Activated CD8-positive, alpha-beta T cell treated with anti-CD3 and anti-CD28 coated beads for 36 hours (primary cell): ENCODE measurements around the gene RNU1-4. TPM values are rescaled to one million over a fixed set of nuclear protein-coding genes. Genes with fewer than 3 reads are reported as not detected.
A peak's percentile ranks its signal among the peaks of the same experiment; 100 is the strongest.
"Not testable (repeated sequence)": the region's sequence is repeated elsewhere in the genome, so short reads cannot be mapped to it uniquely, and the experiment has no call there.

ENCODE experiments used
- ATAC-seq: fragments of 200-7000 bp; cut with Tn5 transposase; one replicate; pipeline ENCODE4 v1.10.0; 2021; ENCODE audit warnings: mild to moderate bottlenecking, moderate library complexity
- CTCF ChIA-PET: fragments of 350-600 bp; sonication (Branson Sonifier 250); formaldehyde crosslinking; loops from one replicate; lab custom pipeline; 2021; ENCODE audit warnings: antibody characterized with exemption; lab: Charles Lee
- POLR2A ChIA-PET: fragments of 350-600 bp; sonication (Branson Sonifier 250); formaldehyde crosslinking; loops from one replicate; lab custom pipeline; 2021; ENCODE audit warnings: antibody characterized with exemption; lab: Charles Lee
- DNase-seq: peaks from one replicate; pipeline ENCODE4 v3.0.0-alpha.2; 2020
- H3K27ac Mint-ChIP-seq: one replicate; pipeline ENCODE4 v1.8.0; 2021; ENCODE audit warnings: mild to moderate bottlenecking, mixed read lengths
- H3K27me3 Mint-ChIP-seq: one replicate; pipeline ENCODE4 v1.8.0; 2021; ENCODE audit warnings: mixed read lengths
- H3K36me3 Mint-ChIP-seq: one replicate; pipeline ENCODE4 v1.8.0; 2021; ENCODE audit warnings: low read depth, mixed read lengths
- H3K4me1 Mint-ChIP-seq: one replicate; pipeline ENCODE4 v1.8.0; 2021; ENCODE audit warnings: low read depth, mixed read lengths
- H3K4me3 Mint-ChIP-seq: one replicate; pipeline ENCODE4 v1.8.0; 2021; ENCODE audit warnings: mild to moderate bottlenecking, moderate library complexity, mixed read lengths
- H3K9me3 Mint-ChIP-seq: one replicate; pipeline ENCODE4 v1.8.0; 2021; ENCODE audit warnings: mixed read lengths
- CTCF ChIP-seq: fragments of 200-600 bp; IDR thresholded peaks from one replicate; pipeline ENCODE4 v1.8.0; 2022; ENCODE audit warnings: antibody characterized with exemption, mild to moderate bottlenecking
- intact Hi-C: fragments of 100-400 bp; cut with micrococcal nuclease; formaldehyde crosslinking; loops from one replicate; pipeline ENCODE4 v1.10.0; 2022
- total RNA-seq, 2 experiments: library from RNA; stranded (reverse); gene quantifications; one replicate each; pipeline ENCODE4 v1.2.3, GENCODE V29; 2021

The RNU1-4 gene
- total RNA-seq, 2 experiments from 2014 or later = 820 to 1,043 TPM

- H3K4me3 Mint-ChIP-seq, H3K27me3 Mint-ChIP-seq, H3K36me3 Mint-ChIP-seq, H3K27ac Mint-ChIP-seq, H3K9me3 Mint-ChIP-seq, H3K4me1 Mint-ChIP-seq, DNase-seq, POLR2A ChIA-PET, intact Hi-C loops: not testable (repeated sequence)
- CTCF ChIA-PET = interaction anchor here (0.9 to 1.6 kb wide), 5 partner anchors 18 to 251 kb away, joined by 3 to 5 read pairs (median 3); partner anchors contain the start of gene NBPF1
- peak; percentile 89 for ATAC-seq
Observed at GRCh38 chr1:16709659-16710087, 30.6 kb upstream of the RNU1-4 start.

- H3K27me3 Mint-ChIP-seq, H3K4me3 Mint-ChIP-seq, H3K36me3 Mint-ChIP-seq, DNase-seq, H3K9me3 Mint-ChIP-seq, POLR2A ChIA-PET, CTCF ChIA-PET, H3K4me1 Mint-ChIP-seq, H3K27ac Mint-ChIP-seq, intact Hi-C loops, ATAC-seq: not testable (repeated sequence)
Observed at GRCh38 chr1:16710618-16711017, 29.7 kb upstream of the RNU1-4 start.

GRCh38 chr1:16712131-16712530, 28.2 kb upstream of the RNU1-4 start:
- CTCF ChIA-PET, intact Hi-C loops, H3K4me3 Mint-ChIP-seq, H3K36me3 Mint-ChIP-seq, DNase-seq, H3K4me1 Mint-ChIP-seq, ATAC-seq, H3K27ac Mint-ChIP-seq, H3K27me3 Mint-ChIP-seq, POLR2A ChIA-PET, H3K9me3 Mint-ChIP-seq: not testable (repeated sequence)

GRCh38 chr1:16712582-16712981, 27.7 kb upstream of the RNU1-4 start:
- H3K4me1 Mint-ChIP-seq, H3K36me3 Mint-ChIP-seq, H3K9me3 Mint-ChIP-seq, POLR2A ChIA-PET, H3K27me3 Mint-ChIP-seq, intact Hi-C loops, H3K27ac Mint-ChIP-seq, CTCF ChIA-PET, H3K4me3 Mint-ChIP-seq, DNase-seq, ATAC-seq: not testable (repeated sequence)

GRCh38 chr1:16712984-16713383, 27.3 kb upstream of the RNU1-4 start:
- H3K4me1 Mint-ChIP-seq, CTCF ChIA-PET, ATAC-seq, H3K27ac Mint-ChIP-seq, POLR2A ChIA-PET, H3K36me3 Mint-ChIP-seq, H3K4me3 Mint-ChIP-seq, H3K27me3 Mint-ChIP-seq, H3K9me3 Mint-ChIP-seq, intact Hi-C loops, DNase-seq: not testable (repeated sequence)

DNA sequence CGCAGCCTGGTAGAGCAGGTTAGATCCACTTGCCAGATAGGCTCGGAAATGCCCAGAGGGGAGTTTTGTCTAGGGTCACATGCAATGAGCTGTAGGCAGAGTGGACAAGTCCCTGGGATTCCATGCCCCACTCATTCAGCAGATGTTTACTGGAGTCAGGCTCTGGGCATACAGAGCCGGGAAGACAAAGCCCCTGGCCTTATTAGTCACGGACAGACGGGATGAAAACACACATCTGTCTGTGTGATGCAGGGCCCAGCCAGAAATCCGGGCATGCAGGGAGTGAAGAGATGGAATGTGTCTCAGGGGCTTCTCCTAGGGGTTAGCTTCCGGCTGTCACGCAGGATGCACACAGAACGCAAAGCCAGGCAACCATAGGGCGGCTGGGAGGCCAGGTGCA, 26.8 kb upstream of the RNU1-4 start:
- H3K9me3 Mint-ChIP-seq, CTCF ChIA-PET, H3K4me3 Mint-ChIP-seq, DNase-seq, H3K36me3 Mint-ChIP-seq, H3K27ac Mint-ChIP-seq, H3K4me1 Mint-ChIP-seq, POLR2A ChIA-PET, intact Hi-C loops, ATAC-seq, H3K27me3 Mint-ChIP-seq: not testable (repeated sequence)

- TF ChIP-seq CTCF = no peak
- Mint-ChIP-seq H3K27ac (no peak overlapping the region), H3K36me3 (no peaks in the 10 kb centered on the region), H3K9me3 (no peaks in the 10 kb centered on the region), H3K4me1 (no peaks in the 10 kb centered on the region), H3K4me3 (no peak overlapping the region), H3K27me3 (peaks cover 5% of the 10 kb centered on the region)
- no peak for DNase-seq
- ChIA-PET POLR2A (no interaction called here), CTCF (no interaction called here)
- no peak for ATAC-seq
- intact Hi-C loops = no loop called here
Observed at GRCh38 chr1:16716691-16717335, 23.5 kb upstream of the RNU1-4 start.

- intact Hi-C loops = no loop called here
Observed at GRCh38 chr1:16717336-16718098, 22.8 kb upstream of the RNU1-4 start.

More at GRCh38 chr1:16717336-16718098, 22.8 kb upstream of the RNU1-4 start:
- H3K36me3 Mint-ChIP-seq = no peaks in the 10 kb centered on the region
- no peak for DNase-seq
- POLR2A ChIA-PET = no interaction called here
- no peak for TF ChIP-seq CTCF
- ATAC-seq = no peak
- no peaks in the 10 kb centered on the region for H3K4me1 Mint-ChIP-seq
- no peaks in the 10 kb centered on the region for H3K9me3 Mint-ChIP-seq
- H3K4me3 Mint-ChIP-seq = no peak overlapping the region
- no peak overlapping the region for H3K27ac Mint-ChIP-seq
- H3K27me3 Mint-ChIP-seq = peaks cover 5% of the 10 kb centered on the region
- CTCF ChIA-PET = no interaction called here
